ENCODE results near the gene RBM27.
A peak's percentile ranks its signal among the peaks of the same experiment; 100 is the strongest.
"Not testable (repeated sequence)": the region's sequence is repeated elsewhere in the genome, so short reads cannot be mapped to it uniquely, and the experiment has no call there.

The RBM27 gene

GRCh38 chr5:146179696-146180095 is 23.7 kb upstream of the RBM27 start:
- H3K4me2 ChIP-seq, result peak overlapping the region in 10 of 11 experiments; percentile 40 to 94 (median 86); a peak in 16 of 22 replicates

GRCh38 chr5:146183403-146183802 is 20.0 kb upstream of the RBM27 start:
- peak overlapping the region in 9 of 10 experiments; percentile 64 to 88 (median 76); a peak in 14 of 20 replicates for H3K4me3 ChIP-seq

More at GRCh38 chr5:146179696-146180095, 23.7 kb upstream of the RBM27 start:
- Histone ChIP-seq H3K27me3 (no peaks in the 10 kb centered on the region), H4K20me1 (peaks cover 0 to 41% (median 16%) of the 10 kb centered on the region in 11 experiments; a peak in 12 of 22 replicates), H3K9me3 (replicated peaks in 1 of 11) (no peaks in the 10 kb centered on the region), H3K36me3 (peaks cover 32 to 68% (median 59%) of the 10 kb centered on the region in 11 experiments), H3K9ac (no peak overlapping the region), H3K27ac (no peak overlapping the region), H3K4me3 (no peak overlapping the region), H3K4me1 (peaks cover 16 to 42% (median 24%) of the 10 kb centered on the region in 10 experiments)
- TF ChIP-seq Cebpa-rat (IDR thresholded peaks at IDR 0.05), result no peak

GRCh38 chr5:146185161-146185560 is 18.2 kb upstream of the RBM27 start:
- no peaks in the 10 kb centered on the region for H3K9me3 ChIP-seq (replicated peaks in 1 of 11)
- TF ChIP-seq Cebpa-rat (IDR thresholded peaks at IDR 0.05), result no peak
- H3K4me3 ChIP-seq, result no peak overlapping the region
- peaks cover 15 to 34% (median 22%) of the 10 kb centered on the region in 10 experiments for H3K4me1 ChIP-seq
- no peak overlapping the region for H3K27ac ChIP-seq
- peak overlapping the region in 4 of 11 experiments; percentile 17 to 49 (median 39); a peak in 9 of 22 replicates for H3K4me2 ChIP-seq
- no peak overlapping the region for H3K9ac ChIP-seq
- peaks cover 0 to under 1% (median 0%) of the 10 kb centered on the region in 11 experiments; a peak in 3 of 22 replicates for H4K20me1 ChIP-seq
- peaks cover 0 to 13% (median 10%) of the 10 kb centered on the region in 11 experiments; a peak in 18 of 22 replicates for H3K36me3 ChIP-seq
- no peaks in the 10 kb centered on the region for H3K27me3 ChIP-seq

More at GRCh38 chr5:146183403-146183802, 20.0 kb upstream of the RBM27 start:
- peaks cover 0 to 18% (median 9%) of the 10 kb centered on the region in 11 experiments; a peak in 11 of 22 replicates for H4K20me1 ChIP-seq
- H3K4me2 ChIP-seq, result peak overlapping the region; percentile 75 to 94 (median 84)
- H3K4me1 ChIP-seq, result peaks cover 18 to 45% (median 24%) of the 10 kb centered on the region in 10 experiments
- H3K36me3 ChIP-seq, result peaks cover 4 to 31% (median 26%) of the 10 kb centered on the region in 11 experiments; a peak in 20 of 22 replicates
- H3K27ac ChIP-seq, result peak overlapping the region in 9 of 11 experiments; percentile 35 to 86 (median 55); a peak in 9 of 22 replicates
- H3K27me3 ChIP-seq; H3K9me3 ChIP-seq (replicated peaks in 1 of 11): not testable (repeated sequence)
- peak overlapping the region in 8 of 11 experiments; percentile 37 to 88 (median 64); a peak in 8 of 22 replicates for H3K9ac ChIP-seq

GRCh38 chr5:146188358-146188757 is 15.0 kb upstream of the RBM27 start:
- no peak overlapping the region for H3K4me3 ChIP-seq
- H3K27me3 ChIP-seq, result no peaks in the 10 kb centered on the region
- H3K27ac ChIP-seq, result no peak overlapping the region
- peaks cover 0 to 14% (median 4%) of the 10 kb centered on the region in 10 experiments; a peak in 13 of 20 replicates for H3K4me1 ChIP-seq
- no peak overlapping the region for H3K9ac ChIP-seq
- TF ChIP-seq Cebpa-rat (IDR thresholded peaks at IDR 0.05), result no peak
- H3K4me2 ChIP-seq, result no peak overlapping the region
- H3K36me3 ChIP-seq, result no peaks in the 10 kb centered on the region
- H4K20me1 ChIP-seq, result no peaks in the 10 kb centered on the region
- H3K9me3 ChIP-seq (replicated peaks in 1 of 11), result no peaks in the 10 kb centered on the region

GRCh38 chr5:146192571-146193043 is 10.8 kb upstream of the RBM27 start:
- Histone ChIP-seq H4K20me1 (no peaks in the 10 kb centered on the region), H3K36me3 (no peaks in the 10 kb centered on the region), H3K9me3 (replicated peaks in 1 of 11) (no peaks in the 10 kb centered on the region), H3K9ac (no peak overlapping the region), H3K27me3 (no peaks in the 10 kb centered on the region), H3K4me1 (0 out of 20 replicates have a peak, but pooled peaks cover 0 to 4% (median 0%) of the 10 kb centered on the region in 10 experiments), H3K4me3 (no peak overlapping the region), H3K27ac (no peak overlapping the region), H3K4me2 (no peak overlapping the region)
- no peak for TF ChIP-seq Cebpa-rat (IDR thresholded peaks at IDR 0.05)

- Histone ChIP-seq H3K4me2 (no peak overlapping the region), H3K9ac (no peak overlapping the region), H3K4me1 (0 out of 20 replicates have a peak, but pooled peaks cover 0 to 4% (median 0%) of the 10 kb centered on the region in 10 experiments), H3K27me3 (no peaks in the 10 kb centered on the region), H3K4me3 (no peak overlapping the region), H3K36me3 (no peaks in the 10 kb centered on the region), H3K27ac (no peak overlapping the region), H4K20me1 (no peaks in the 10 kb centered on the region), H3K9me3 (replicated peaks in 1 of 11) (no peaks in the 10 kb centered on the region)
- TF ChIP-seq Cebpa-rat (IDR thresholded peaks at IDR 0.05), result no peak
Measured at GRCh38 chr5:146193285-146193684, 10.1 kb upstream of the RBM27 start.

- not testable (repeated sequence) for H3K27me3 ChIP-seq; H4K20me1 ChIP-seq; H3K9ac ChIP-seq; H3K9me3 ChIP-seq (replicated peaks in 1 of 11); H3K27ac ChIP-seq; H3K4me2 ChIP-seq; H3K36me3 ChIP-seq; H3K4me1 ChIP-seq; H3K4me3 ChIP-seq
Measured at GRCh38 chr5:146194997-146195396, 8.4 kb upstream of the RBM27 start.

GRCh38 chr5:146196459-146197048 is 6.9 kb upstream of the RBM27 start:
- Histone ChIP-seq H3K4me3 (no peak overlapping the region), H3K4me1 (no peaks in the 10 kb centered on the region)
- no peak for TF ChIP-seq Cebpa-rat (IDR thresholded peaks at IDR 0.05)

GRCh38 chr5:146199176-146199815 is 4.1 kb upstream of the RBM27 start:
- Histone ChIP-seq H3K36me3 (no peaks in the 10 kb centered on the region), H4K20me1 (peaks cover 0 to 5% (median 2%) of the 10 kb centered on the region in 11 experiments; a peak in 10 of 22 replicates), H3K9me3 (replicated peaks in 1 of 11) (no peaks in the 10 kb centered on the region), H3K27ac (no peak overlapping the region), H3K4me2 (no peak overlapping the region), H3K9ac (no peak overlapping the region), H3K4me1 (peaks cover under 1 to 10% (median 6%) of the 10 kb centered on the region in 10 experiments; a peak in 17 of 20 replicates), H3K27me3 (no peaks in the 10 kb centered on the region), H3K4me3 (no peak overlapping the region)
- TF ChIP-seq Cebpa-rat (IDR thresholded peaks at IDR 0.05), result no peak

More at GRCh38 chr5:146196459-146197048, 6.9 kb upstream of the RBM27 start:
- Histone ChIP-seq H4K20me1 (no peaks in the 10 kb centered on the region), H3K27ac (no peak overlapping the region), H3K36me3 (no peaks in the 10 kb centered on the region), H3K4me2 (no peak overlapping the region), H3K9me3 (replicated peaks in 1 of 11) (no peaks in the 10 kb centered on the region), H3K27me3 (no peaks in the 10 kb centered on the region), H3K9ac (no peak overlapping the region)

GRCh38 chr5:146201795-146202194 is 1.6 kb upstream of the RBM27 start:
- Histone ChIP-seq H3K4me1 (peaks cover 19 to 31% (median 26%) of the 10 kb centered on the region in 10 experiments), H4K20me1 (peaks cover 16 to 30% (median 27%) of the 10 kb centered on the region in 11 experiments; a peak in 19 of 22 replicates), H3K4me2 (peak overlapping the region in 1 of 11 experiments; percentile 66; a peak in 1 of 22 replicates)
- not testable (repeated sequence) for H3K9ac ChIP-seq; H3K27ac ChIP-seq; H3K27me3 ChIP-seq; H3K36me3 ChIP-seq; H3K4me3 ChIP-seq; H3K9me3 ChIP-seq (replicated peaks in 1 of 11)

All from BLaER1 treated with 17β-estradiol and CSF1 and Interleukin-3, amounts not matched to agents 10 nM and 100 nM (cell line).